Fibroblast of skin of scalp (primary cell): ENCODE results near the gene PEX14.
A peak's percentile ranks its signal among the peaks of the same experiment; 100 is the strongest.

ENCODE experiments used
- DNase-seq: peaks from one replicate; pipeline ENCODE4 v3.0.0-alpha.2; 2013

The PEX14 gene

GRCh38 chr1:10650556-10651388 is 176.0 kb downstream of the PEX14 start:
- DNase-seq, result no peak

- DNase-seq, result peak; percentile 17
Observed at GRCh38 chr1:10651389-10651766, 176.6 kb downstream of the PEX14 start.

GRCh38 chr1:10651793-10652192 is 177.0 kb downstream of the PEX14 start:
- no peak for DNase-seq

GRCh38 chr1:10652626-10653025 is 177.9 kb downstream of the PEX14 start:
- DNase-seq, result no peak

GRCh38 chr1:10653370-10654125 is 178.8 kb downstream of the PEX14 start:
- DNase-seq, result no peak

GRCh38 chr1:10655002-10655401 is 180.3 kb downstream of the PEX14 start:
- DNase-seq, result no peak

- no peak for DNase-seq
Observed at GRCh38 chr1:10656431-10656830, 181.7 kb downstream of the PEX14 start.

GRCh38 chr1:10657088-10657847 is 182.5 kb downstream of the PEX14 start:
- no peak for DNase-seq

GRCh38 chr1:10658396-10659066 is 183.8 kb downstream of the PEX14 start:
- no peak for DNase-seq

- DNase-seq, result no peak
Observed at GRCh38 chr1:10659218-10659617, 184.5 kb downstream of the PEX14 start.

- no peak for DNase-seq
Observed at GRCh38 chr1:10659646-10660540, 185.1 kb downstream of the PEX14 start.

- no peak for DNase-seq
Observed at GRCh38 chr1:10661453-10661852, 186.7 kb downstream of the PEX14 start.

- DNase-seq, result no peak
Observed at GRCh38 chr1:10662090-10662688, 187.4 kb downstream of the PEX14 start.

- no peak for DNase-seq
Observed at GRCh38 chr1:10662824-10663677, 188.3 kb downstream of the PEX14 start.

- DNase-seq, result peak; percentile 27
Observed at GRCh38 chr1:10663678-10664035, 188.9 kb downstream of the PEX14 start.

GRCh38 chr1:10664251-10664650 is 189.5 kb downstream of the PEX14 start:
- DNase-seq, result no peak

GRCh38 chr1:10665226-10665625 is 190.5 kb downstream of the PEX14 start:
- DNase-seq, result no peak

GRCh38 chr1:10665930-10666850 is 191.4 kb downstream of the PEX14 start:
- DNase-seq, result no peak
